Heart left ventricle (tissue), 16 donors: ENCODE results near the gene VIP. TPM values are rescaled to one million over a fixed set of nuclear protein-coding genes. Genes with fewer than 3 reads are reported as not detected.

Experiments
- ATAC-seq, 4 donors: fragments of 200-7000 bp; cut with Tn5 transposase; one replicate each; pipeline ENCODE4 v1.9.1; 2020 to 2022; ENCODE audit warnings: moderate library complexity in 4 of 4, mild to moderate bottlenecking in 3 of 4, moderate number of reproducible peaks in 1 of 4
- DNase-seq, 5 donors: peaks; one replicate each; pipeline ENCODE4 v3.0.0-alpha.2; 2020
- H3K27ac ChIP-seq, 12 donors: fragments of 200-600 bp; sonication (generic) in 4 of 12; one replicate each; pipeline versions ENCODE4 v1.5.0 to v1.8.0; 2016 to 2022; ENCODE audit warnings: mild to moderate bottlenecking in 2 of 12
- H3K27me3 ChIP-seq, 9 donors: fragments of 200-600 bp; sonication (generic) in 2 of 9; one replicate each; pipeline versions ENCODE4 v1.5.1 to v1.8.0; 2016 to 2022; ENCODE audit warnings: mild to moderate bottlenecking in 3 of 9
- H3K36me3 ChIP-seq, 9 donors: fragments of 200-600 bp; sonication (generic) in 2 of 9; one replicate each; pipeline versions ENCODE4 v1.5.0 to v1.8.0; 2018 to 2022; ENCODE audit warnings: mild to moderate bottlenecking in 2 of 9
- H3K4me1 ChIP-seq, 12 donors: fragments of 200-600 bp; sonication (generic) in 4 of 12; one replicate each; pipeline versions ENCODE4 v1.5.0 to v1.8.0; 2016 to 2022; ENCODE audit warnings: mild to moderate bottlenecking in 3 of 12
- H3K4me3 ChIP-seq, 12 donors: fragments of 200-600 bp; sonication (generic) in 4 of 12; one replicate each; pipeline versions ENCODE4 v1.5.0 to v1.8.0; 2017 to 2022; ENCODE audit warnings: mild to moderate bottlenecking in 9 of 12, moderate library complexity in 4 of 12
- H3K9me3 ChIP-seq, 12 donors: fragments of 200-600 bp; sonication (generic) in 4 of 12; one replicate each; pipeline versions ENCODE4 v1.5.0 to v1.8.0; 2016 to 2022; ENCODE audit warnings: mild to moderate bottlenecking in 1 of 12
- CTCF ChIP-seq, 12 donors: fragments of 200-600 bp; sonication (generic) in 4 of 12; IDR thresholded peaks; one replicate each; pipeline versions ENCODE4 v1.5.0 to v1.8.0; 2018 to 2022; ENCODE audit warnings: antibody characterized with exemption in 12 of 12, mild to moderate bottlenecking in 5 of 12
- POLR2A ChIP-seq, 2 donors: fragments of 450-650 bp; IDR thresholded peaks; one replicate each; pipeline ENCODE4 v1.6.1; 2017; ENCODE audit warnings: antibody characterized with exemption in 2 of 2, mild to moderate bottlenecking in 2 of 2, moderate library complexity in 2 of 2
- intact Hi-C, 10 donors: fragments of 100-400 bp; cut with DNase I; formaldehyde crosslinking; loops; one replicate each; pipeline versions ENCODE4 v1.11.1 to v1.14.2; 2022
- polyA plus RNA-seq, 2 donors: library from polyadenylated mRNA; stranded (reverse); fragments of 200-250 nt; gene quantifications; one replicate each; pipeline ENCODE4 v1.2.3, GENCODE V29; 2013
- total RNA-seq, 9 donors: library from RNA; depleted of rRNA in 2 of 9; stranded (reverse); fragments of >200 nt in 2 of 9; fragmentation: NEBNext Ultra II Directional in 3 of 9; extraction: Animal tissue kit (Norgen Biotek cat#: 25700) in 3 of 9; gene quantifications; one replicate each; pipeline versions ENCODE4 v1.1.0 to v1.2.4, GENCODE V29; 2016 to 2023
- donor health status: ischemic (EF 13 %, LVEDD 7.1; RV severe dilation, severe dysfunction).
- donor health status: healthy with polysubstance abuse.
- donor health status: DM: no; HTN: yes; CAD: no.
- donor health status: DM: no; HTN: no; CAD: no.
- donor health status: ischemic (EF 25% LVEDD 6.9; RV normal size, moderate dysfunction).
- donor health status: ischemic (EF 25% LVEDD 5.7; RV mildly dilated, moderate dysfunction).
- donor health status: healthy.
- donor health status: DM: yes; HTN: yes; CAD: no.
- donor health status: ischemic (EF 35%, LVEDD 5.7; RV mildly dilated, moderate dysfunction).
- donor health status: nonischemic (EF 11% LVEDD 7.7; RV severe dilation, severe dysfunction).
- donor health status: DM: yes; HTN: yes; CAD: no.
- donor health status: PGD.
- donor health status: ischemic (EF 29% LVEDD 5.4; RV normal size, mild dysfunction).
- donor health status: nonischemic (EF 23%, LVEDD 6.1; RV moderate dilation, normal function).

Gene VIP
- total and polyA plus RNA-seq, 11 donors: 0.29 to 3.9 (median 0.46) TPM; not detected in 3

- no peak for DNase-seq
- Histone ChIP-seq H3K4me1 (no peaks in the 10 kb centered on the region), H3K27me3 (peaks cover 0 to 5% (median 0%) of the 10 kb centered on the region in 9 donors), H3K4me3 (no peak overlapping the region), H3K9me3 (no peaks in the 10 kb centered on the region), H3K27ac (no peak overlapping the region), H3K36me3 (no peaks in the 10 kb centered on the region)
- no peak for ATAC-seq
- TF ChIP-seq POLR2A (IDR thresholded peaks at IDR 0.05): no peak
- no peak for TF ChIP-seq CTCF (IDR thresholded peaks at IDR 0.05)
- intact Hi-C loops: no loop called here
These were observed 44.1 kb downstream of the VIP start for GRCh38 chr6:152794696-152795095.

- no peaks in the 10 kb centered on the region for H3K4me1 ChIP-seq
- DNase-seq (no peak), ATAC-seq (no peak)
- peaks cover 0 to 10% (median 0%) of the 10 kb centered on the region in 12 donors for H3K9me3 ChIP-seq
- intact Hi-C loops: no loop called here
- no peak for TF ChIP-seq CTCF (IDR thresholded peaks at IDR 0.05)
- TF ChIP-seq POLR2A (IDR thresholded peaks at IDR 0.05): no peak
- no peaks in the 10 kb centered on the region for H3K27me3 ChIP-seq
- H3K36me3 ChIP-seq: no peaks in the 10 kb centered on the region
- H3K4me3 ChIP-seq: no peak overlapping the region
- H3K27ac ChIP-seq: no peak overlapping the region
These were observed 53.6 kb downstream of the VIP start for GRCh38 chr6:152804150-152804549.

Other genes starting within 250 kb of the VIP start
- 100 to 1,000 TPM in 6 of 9 donors, 10 to 100 TPM in 3; 60.9 to 178 (median 128) TPM for gene SYNE1, start 113.4 kb upstream of the VIP start, total RNA-seq
- gene SYNE1, start 113.4 kb upstream of the VIP start, polyA plus RNA-seq: 10 to 100 TPM; 25.0 to 76.4 TPM
- 10 to 100 TPM in 8 of 9 donors, 1 to 10 TPM in 1; 8.4 to 20.8 (median 15.8) TPM for gene MYCT1, start 52.9 kb upstream of the VIP start, total RNA-seq
- 10 to 100 TPM; 13.6 to 13.7 TPM for gene MYCT1, start 52.9 kb upstream of the VIP start, polyA plus RNA-seq
- gene FBXO5, start 232.2 kb downstream of the VIP start, total RNA-seq: 1 to 10 TPM; 1.1 to 5.1 (median 2.1) TPM
- gene FBXO5, start 232.2 kb downstream of the VIP start, polyA plus RNA-seq: 1 to 10 TPM in 1 of 2 donors, under 1 TPM in 1; 0.65 to 1.7 TPM